HG03135 (cell line): ENCODE data around the gene RTF1.
"Not testable (repeated sequence)": the region's sequence is repeated elsewhere in the genome, so short reads cannot be mapped to it uniquely, and the experiment has no call there.

ENCODE experiments used
- ATAC-seq: cut with Tn5 transposase; IDR thresholded peaks from one replicate; pipeline ENCODE4 v1.9.1; 2021; ENCODE audit warnings: mild to moderate bottlenecking, moderate library complexity; ENCODE audit not compliant: unreplicated experiment

Gene RTF1

DNA sequence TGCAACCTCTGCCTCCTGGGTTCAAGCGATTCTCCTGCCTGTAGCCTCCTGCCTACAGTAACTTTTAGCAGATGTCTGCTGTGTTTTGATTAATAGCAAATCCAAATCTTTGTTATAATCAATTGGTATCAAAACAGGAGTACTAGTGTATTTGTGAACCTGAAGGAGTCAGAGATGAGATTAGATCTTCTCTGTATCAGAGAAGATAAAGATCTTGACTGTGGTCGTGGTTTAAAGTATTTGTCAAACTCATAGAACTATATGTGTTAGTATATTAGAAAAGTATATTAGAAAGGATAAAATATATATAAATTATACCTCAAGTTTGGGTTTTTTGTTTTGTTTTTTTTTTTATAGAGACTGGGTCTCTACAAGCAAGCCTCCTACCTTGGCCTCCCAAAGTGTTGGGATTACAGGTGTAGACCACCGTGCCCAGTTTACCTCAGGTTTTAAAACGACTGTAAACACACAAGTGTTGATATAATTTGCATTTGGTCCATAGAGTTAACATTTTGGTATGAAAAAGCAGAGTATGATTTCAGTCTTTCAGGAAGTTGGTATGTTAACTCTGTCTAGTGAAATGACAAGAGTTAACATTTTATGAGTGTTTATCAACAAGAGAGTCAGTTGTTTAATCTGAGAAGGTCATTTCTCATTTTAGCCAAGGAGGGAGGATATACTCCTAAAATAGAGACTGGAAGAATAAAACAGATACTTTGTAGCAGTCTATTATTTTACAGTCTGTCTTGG, 18.3 kb downstream of the RTF1 start:
- no peak for ATAC-seq

DNA sequence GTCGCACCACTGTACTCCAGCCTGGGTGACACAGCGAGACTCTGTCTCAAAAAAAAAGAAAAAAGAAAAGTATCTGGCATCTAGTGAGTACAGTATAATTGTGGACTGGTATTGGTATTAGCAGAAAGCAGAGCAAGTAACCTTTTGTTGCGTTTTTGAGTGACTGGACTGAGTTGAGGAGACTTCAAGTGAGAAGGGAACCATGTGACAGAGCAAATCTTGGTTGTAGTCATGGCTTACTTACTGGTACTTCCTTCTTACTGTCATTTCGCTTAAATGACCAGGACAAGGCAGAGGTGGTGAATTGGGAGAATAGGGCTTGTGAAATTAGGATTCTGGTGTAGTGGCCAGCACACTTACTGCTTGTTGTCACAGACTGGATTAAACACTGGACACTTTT, 20.6 kb downstream of the RTF1 start:
- ATAC-seq, result no peak

- no peak for ATAC-seq
Measured at GRCh38 chr15:41438206-41438605, 21.3 kb downstream of the RTF1 start.

DNA sequence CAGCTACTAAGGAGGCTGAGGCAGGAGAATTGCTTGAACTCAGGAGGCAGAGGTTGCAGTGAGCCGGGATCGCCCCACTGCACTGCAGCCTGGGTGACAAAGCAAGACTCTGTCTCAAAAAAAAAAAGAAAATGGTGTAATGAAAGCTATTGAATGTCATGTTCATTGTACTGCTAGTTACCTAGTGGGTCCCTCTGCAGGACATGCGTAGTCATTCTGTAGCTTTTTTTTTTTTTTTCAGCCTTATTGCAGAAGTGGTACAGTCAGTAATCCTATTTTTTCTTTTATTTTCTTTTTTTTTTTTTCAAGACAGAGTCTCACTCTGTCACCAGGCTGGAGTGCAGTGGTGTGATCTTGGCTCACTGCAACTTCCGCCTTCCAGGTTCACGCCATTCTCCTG, 21.9 kb downstream of the RTF1 start:
- not testable (repeated sequence) for ATAC-seq

- no peak for ATAC-seq
Measured at GRCh38 chr15:41443275-41443674, 26.4 kb downstream of the RTF1 start.

GRCh38 chr15:41445399-41445798, 28.5 kb downstream of the RTF1 start:
- no peak for ATAC-seq

GRCh38 chr15:41462084-41462795, 45.3 kb downstream of the RTF1 start:
- no peak for ATAC-seq

DNA sequence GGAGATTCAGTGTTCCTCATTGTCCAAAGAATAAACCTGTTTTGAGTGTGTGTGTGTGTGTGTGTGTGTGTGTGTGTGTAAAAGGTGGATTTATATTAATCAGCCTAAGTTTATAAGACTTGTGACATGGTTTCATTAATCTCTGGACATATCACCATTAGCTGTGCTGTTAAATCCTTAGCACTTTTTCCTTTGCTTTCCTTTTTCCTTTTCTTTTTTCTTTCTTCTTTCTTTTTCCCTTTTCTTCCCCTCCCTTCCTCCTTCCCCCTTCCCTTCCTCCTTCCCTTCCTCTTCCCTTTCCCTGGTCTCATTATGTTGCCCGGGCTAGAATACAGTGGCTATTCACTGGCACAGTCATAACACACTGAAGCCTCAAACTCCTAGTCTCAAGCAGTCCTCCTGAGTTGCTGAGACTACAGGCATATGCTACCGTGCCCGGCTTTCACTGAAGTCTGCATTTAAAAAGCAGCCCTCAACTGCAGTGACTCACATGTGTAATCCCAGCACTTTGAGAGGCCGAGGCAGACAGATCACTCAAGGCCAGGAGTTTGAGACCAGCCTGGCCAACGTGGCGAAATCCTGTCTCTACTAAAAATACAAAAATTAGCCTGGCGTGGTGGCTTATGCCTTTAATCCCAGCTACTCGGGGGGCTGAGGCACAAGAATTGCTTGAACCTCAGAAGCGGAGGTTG, 48.1 kb downstream of the RTF1 start:
- no peak for ATAC-seq

DNA sequence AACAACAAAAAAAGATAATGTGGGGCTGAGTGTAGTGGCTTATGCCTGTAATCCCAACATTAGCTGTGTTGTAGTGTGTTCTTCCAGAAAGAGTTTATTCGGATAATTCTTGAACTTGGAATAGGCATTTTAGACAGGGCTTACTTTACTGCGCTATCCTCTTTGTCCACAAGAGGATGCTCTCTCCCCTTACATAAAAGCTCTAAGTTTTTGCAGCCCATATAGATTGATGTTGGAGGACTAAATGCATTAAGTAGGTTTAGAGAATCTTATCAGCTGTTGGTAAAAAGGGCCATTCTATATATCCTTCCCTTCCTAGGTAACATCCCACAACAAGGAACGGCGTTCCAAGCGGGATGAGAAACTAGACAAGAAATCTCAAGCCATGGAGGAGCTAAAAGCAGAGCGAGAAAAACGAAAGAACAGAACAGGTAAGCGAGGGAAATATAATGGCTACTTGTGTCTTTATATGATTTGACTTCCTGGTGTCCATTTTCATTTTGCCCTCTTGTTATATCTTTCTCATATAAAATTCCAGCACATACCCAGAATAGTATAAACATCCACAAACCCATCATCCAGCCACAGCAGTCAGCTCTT, 49.0 kb downstream of the RTF1 start:
- no peak for ATAC-seq

DNA sequence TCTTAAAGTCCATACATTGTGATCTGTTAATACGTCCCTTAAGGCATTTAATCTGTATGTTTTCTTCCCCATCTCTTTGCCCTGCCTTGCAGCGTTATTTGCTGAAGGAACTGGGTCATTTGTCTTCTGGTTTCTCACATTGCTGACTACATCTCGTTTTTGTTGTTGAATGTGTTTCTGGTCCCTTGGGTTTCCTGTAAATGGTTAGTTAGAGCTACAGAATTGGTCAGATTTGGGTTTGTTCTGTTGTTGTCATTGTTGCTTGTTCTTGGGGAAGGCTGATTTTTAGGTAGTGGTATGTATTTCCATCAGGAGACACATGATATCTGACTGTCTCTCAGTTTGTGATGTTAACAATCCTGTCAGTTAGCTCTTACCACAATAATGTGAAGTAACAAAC, 49.8 kb downstream of the RTF1 start:
- no peak for ATAC-seq

DNA sequence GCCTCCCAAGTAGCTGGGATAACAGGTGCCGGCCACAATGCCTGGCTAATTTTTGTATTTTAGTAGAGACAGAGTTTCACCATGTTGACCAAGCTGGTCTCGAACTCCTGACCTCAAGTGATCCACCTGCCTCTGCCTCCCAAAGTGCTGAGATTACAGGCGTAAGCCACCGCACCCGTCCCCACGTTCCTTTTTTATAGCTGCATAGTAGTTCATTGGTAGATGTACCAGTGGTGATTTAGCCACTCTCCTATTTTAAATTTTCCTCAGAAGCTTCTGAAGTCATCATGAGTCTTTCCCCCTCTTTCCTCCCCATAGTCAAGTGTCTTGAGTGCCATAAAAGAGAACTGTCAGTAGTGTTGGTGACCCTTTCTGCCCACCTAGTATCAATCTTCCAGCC, 52.7 kb downstream of the RTF1 start:
- ATAC-seq, result not testable (repeated sequence)

- no peak for ATAC-seq
Measured at GRCh38 chr15:41473418-41473817, 56.5 kb downstream of the RTF1 start.

- ATAC-seq, result no peak
Measured at GRCh38 chr15:41474436-41474835, 57.5 kb downstream of the RTF1 start.

GRCh38 chr15:41474941-41475340, 58.0 kb downstream of the RTF1 start:
- ATAC-seq, result no peak

- no peak for ATAC-seq
Measured at GRCh38 chr15:41476416-41477048, 59.6 kb downstream of the RTF1 start.

DNA sequence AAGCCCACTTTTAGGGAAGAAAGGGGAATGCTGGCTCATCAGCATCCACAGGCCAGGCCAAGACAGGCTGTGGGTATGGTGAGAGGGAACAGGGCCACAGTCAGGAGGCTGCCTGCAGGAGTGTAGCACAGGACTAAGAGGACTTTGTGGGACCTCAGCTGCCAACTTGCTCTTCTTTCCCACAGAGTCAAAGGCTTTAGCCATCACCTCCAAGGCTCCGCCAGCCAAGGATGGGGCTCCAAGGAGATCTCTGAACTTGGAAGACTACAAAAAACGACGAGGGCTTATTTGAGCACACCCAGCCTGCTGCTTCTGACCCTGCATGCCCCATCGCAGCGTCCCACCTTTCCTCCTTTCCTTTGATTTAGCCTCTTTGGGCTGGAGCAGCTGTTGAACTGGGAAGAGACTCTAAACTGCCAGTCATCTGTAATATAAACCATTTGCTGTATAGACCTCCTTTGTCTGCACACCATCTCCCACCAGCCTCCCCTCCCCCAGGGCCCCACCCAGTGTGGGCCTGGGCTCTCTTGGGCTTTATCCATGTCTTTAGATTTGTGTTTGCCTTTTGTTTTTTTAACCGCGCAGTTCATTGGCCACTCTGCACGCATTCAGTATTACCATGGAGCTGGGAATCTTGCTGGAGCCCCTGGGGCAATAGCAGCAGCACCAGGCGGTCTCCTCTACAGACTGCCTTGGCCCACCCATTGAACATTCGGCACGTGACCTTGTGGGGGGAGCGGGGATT, 63.7 kb downstream of the RTF1 start:
- no peak for ATAC-seq

DNA sequence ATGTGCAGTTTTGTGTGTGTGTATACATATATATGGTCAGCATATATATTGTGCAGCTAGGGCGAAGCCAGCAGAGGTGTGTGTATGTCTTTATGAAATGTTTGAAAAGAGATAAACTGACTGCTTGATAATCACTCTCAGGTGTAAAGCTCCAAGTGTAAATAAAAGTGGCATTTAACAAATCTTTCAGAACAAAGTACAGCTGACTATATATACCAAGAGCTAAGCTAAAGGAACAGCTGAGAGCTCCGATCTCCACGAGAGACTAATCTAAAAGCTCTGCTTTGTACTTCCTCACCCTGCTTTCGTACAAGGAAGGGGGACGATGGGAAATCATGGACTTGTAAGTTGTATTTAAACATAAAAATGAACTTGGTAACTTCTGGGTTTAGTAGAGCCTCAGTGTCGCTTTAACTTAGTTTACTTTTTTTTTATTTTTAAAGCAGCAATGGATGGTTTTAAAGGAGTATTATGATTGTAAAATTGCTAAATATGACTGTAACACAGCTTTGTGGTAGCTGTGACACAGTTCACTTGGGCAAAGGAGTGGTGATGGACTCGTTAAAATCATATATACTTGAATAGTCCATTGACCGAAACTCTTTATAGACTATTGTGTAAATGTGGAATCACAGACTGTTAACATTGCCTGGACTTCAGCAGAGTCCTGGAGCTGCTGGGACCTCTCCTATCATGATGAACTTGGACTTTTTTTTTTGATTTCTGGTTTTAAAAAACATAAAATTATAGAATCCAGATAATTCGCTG, 65.4 kb downstream of the RTF1 start:
- ATAC-seq, result no peak

DNA sequence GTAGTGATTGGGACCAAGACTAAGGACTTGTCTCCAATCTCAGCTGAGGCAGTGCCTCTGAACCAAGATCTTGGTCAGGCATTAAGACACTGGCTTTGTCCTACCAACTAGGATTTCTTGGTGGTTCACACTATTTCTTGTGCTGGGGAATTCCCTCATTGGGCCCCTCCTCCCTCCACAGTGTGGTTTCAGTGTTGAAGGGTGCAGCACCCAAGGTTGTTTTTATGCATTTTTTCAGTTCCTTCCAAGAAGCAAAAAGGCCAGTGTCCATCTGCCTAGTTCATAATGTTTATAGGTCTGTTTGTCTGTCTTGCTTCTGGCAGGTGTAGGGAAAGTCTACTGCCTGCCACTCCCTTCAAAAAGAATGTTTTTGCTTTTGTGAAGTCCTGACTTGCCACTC, 66.2 kb downstream of the RTF1 start:
- peak; percentile 76 for ATAC-seq

- no peak for ATAC-seq
Measured at GRCh38 chr15:41483519-41483918, 66.6 kb downstream of the RTF1 start.
